SKM-1 (cell line): ENCODE results near the gene ACSL1.
"Not testable (repeated sequence)": the region's sequence is repeated elsewhere in the genome, so short reads cannot be mapped to it uniquely, and the experiment has no call there.

ENCODE experiments used
- DNase-seq: peaks from one replicate; lab custom pipeline; 2025; ENCODE audit not compliant: unreplicated experiment; lab: John Stamatoyannopoulos, UW

Gene ACSL1

DNA sequence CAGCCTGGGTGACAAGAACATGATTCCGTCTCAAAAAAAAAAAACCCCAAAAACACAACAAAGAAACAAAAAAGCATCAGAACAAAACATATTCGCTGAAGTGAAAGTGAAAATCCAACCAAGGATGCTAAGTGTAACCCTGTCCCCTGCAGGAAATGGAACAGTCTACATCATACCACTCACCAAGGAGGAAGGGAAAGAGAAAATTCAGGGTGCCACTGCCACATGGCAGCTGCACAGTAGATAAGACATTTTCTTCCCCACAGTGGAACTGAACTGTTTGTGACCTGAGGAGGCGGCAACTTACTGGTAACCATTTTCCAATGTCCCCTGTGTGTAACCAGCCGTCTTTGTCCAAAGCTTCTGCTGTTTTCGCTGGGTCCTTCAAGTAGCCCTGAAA, 63.7 kb downstream of the ACSL1 start:
- no peak for DNase-seq

DNA sequence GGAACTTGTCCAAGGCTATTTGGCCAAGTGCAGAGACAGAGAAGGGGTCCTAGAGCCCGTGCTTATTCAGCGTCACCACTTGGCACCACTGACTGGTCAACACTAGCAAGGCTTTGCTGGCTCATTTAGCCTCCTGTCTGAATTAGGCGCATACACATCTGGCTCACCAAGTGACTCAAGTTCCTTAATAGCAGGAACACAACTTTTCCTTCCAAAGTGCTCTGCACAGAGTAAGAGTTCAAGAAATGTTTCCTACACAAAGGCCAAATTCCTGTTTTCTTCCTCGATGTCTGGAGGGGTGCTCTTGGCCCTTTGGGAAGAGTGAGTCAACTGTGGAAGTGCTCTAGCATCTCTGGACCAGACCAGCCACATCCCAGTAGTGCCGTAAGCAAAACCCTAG, 65.1 kb downstream of the ACSL1 start:
- no peak for DNase-seq

DNA sequence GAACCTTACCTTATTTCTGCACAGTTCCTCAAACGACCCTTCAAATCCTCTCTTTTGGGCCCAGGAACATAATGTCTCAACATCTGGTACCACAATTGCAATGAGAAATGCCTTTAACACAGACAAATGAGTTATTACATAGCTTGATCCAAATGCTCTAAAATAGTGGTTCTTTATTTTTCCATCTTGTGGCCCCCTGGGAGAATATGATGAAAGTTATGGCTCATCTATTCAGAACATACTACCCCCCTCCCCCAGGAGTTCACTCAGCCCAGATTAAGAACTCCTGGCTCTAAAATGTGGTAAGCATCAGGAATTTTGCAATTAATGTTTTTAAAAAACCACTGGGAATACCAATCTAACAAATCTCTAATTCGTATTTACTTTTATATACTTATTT, 68.0 kb downstream of the ACSL1 start:
- DNase-seq, result no peak

DNA sequence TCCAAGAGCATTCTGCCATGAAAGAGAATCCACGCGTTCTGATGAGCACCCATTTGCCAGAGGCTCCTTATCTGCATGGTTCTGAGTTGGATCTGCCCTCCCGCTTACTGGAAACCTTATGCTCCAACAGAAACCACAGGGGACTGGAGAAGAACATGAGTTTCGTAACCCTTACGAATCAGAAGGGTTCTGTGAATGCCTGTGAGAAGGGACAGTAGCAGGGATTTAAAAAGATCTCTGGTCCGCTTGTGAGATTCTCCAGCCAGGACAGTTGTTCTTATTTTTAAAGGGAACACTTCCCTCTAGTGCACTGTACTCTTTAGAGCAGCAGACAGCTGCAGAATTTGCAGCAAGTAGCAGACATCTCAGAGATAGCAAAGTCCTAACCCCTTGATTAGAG, 69.4 kb downstream of the ACSL1 start:
- no peak for DNase-seq

DNA sequence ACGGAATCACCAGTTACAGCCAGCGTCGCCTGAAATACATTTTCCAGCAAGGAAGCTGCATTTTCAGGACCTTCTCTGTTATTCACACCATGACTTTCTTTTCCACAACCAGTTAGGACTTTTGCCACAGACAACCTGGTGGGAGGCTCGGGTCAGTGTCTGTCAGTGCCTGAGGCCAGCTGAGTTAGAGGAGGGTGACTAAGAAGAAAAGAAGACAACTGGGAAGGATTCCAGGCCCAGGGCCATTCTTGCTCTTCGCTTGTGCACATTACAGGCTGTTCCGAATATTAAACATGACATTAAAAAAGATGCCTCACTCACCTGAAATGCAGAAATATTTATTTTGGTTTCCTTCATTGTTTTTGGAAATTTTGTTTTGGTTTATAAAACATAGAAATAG, 70.5 kb downstream of the ACSL1 start:
- no peak for DNase-seq

DNA sequence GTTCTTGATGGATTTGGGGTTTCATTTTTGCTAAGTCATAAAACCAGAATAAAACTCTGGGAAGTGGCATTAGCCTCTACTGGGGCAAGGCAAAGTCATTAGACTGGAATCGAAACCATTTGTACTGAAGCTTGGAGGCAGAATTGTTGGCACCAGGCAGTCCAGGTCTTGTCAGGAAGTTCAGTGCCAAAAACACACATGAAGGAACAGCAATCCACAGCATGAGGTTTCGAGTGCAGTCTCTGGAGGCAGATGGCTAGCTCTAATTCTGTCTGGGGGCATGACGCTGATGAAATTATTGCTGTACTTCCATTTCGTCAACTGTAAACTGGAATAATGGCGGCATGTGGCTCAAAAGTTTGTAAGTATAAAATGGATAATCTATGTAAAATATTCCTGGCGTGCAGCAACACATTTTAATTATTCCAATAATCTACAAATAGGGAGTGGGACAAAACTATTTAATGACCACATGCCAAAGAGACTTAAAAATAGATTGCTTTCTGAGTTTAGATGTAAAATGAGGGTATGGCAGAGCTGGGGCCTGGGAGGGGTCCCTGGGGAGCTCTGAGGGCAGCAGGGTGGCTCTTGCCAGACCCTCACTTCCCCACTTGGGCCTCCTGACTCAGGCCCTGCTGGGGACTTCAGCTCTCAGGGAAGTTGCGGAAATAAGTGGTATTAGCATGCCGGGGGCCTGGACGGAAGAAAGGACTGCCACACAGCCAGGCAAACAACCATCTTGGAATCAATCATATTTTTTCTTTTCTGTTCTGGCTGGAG, 73.1 kb downstream of the ACSL1 start:
- DNase-seq, result no peak

GRCh38 chr4:184751585-184751956, 74.2 kb downstream of the ACSL1 start:
- DNase-seq, result no peak

DNA sequence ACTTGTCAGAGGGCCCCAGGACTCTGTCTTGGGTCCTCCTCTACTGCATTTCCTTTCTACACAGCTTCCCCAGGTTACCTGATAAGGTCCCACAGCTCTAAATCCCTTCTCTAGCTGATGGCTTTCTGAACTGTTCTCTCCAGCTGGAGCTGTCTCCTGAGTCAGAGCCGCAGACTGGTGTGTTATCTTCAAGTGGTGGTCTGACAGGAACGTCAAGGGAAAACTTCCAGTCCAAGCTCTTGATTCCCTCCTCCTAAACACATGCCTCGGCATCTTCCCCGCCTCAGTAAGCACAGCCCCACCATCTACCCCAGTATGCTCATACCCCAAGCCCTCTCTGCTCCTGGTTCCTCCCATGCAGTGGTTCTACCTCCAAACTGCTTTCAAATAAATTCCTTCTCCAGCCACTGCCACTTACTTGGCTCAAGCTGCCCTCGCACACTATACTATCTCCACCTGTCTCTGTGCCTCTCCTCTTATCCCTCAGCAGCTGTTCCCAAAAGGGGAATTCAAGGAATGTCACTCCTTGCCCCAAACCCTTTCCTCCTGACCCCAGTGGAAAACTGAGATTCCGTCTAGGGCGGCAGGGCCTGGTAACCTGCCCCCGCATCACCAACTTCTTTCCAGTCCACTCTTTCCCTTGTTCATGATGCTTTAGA, 74.7 kb downstream of the ACSL1 start:
- DNase-seq, result no peak

DNA sequence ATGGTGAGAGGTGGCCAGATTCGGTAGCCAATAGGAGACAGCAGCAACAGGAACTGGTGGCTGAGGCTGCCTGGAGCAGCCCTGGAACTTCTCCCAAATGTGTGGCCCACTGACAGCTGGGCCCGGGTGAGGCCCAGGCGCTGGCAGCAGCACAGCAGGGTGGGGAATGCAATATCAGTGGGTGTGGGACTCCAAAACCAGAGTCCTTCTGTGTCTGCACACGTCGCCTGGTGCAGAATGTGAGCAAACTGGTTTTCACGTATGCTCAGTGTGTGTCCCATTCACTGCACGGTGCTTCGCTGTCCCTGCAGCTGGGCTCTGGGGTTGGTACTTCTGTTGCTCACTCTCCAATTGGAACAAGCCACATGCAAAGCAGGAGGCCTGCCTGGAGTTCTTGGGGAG, 77.5 kb downstream of the ACSL1 start:
- DNase-seq, result no peak

GRCh38 chr4:184747034-184747830, 78.5 kb downstream of the ACSL1 start:
- DNase-seq, result no peak

DNA sequence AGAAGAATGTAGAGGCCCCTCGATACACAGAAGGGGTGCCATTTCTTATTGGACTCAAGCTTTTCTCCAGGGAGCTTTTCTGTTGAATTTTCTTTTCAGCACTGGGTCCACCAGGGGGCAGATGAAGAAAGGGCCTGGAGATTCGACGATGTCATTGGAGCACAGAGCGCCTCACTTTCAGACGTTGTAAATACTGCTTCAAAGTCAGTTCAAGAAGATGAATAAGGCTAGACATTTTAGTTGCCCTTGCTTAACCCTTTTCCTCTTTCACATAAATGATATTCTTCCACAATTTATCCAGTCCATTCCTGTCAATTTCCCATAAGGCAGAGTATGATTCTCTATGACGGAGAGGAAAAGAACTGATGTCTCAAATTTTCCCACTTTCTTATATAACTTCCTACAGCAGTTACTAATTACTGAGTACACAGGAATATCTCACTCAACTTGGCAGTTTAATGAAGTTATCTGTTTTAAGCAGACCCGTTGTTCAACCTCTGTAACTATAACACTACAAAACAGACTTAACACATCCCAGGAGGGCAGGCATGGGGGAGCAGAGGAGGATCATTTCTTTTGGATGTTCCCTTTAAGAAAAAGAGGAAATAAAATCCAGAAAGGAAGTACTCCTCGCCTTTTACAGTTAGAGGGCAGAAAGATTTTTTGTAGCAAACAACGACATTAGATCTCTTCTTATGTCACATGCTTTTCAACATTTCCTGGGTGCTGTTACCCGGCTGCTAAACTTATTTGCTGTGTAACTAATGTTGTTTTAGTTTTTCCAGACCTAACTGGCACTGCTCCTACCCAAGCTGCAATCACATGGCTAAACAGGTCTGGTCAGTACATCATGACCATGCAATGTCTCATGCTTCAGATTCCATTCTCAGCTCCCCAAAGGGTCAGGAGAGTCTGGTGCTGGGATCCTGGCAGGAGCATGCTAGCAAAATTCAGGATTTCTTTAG, 79.7 kb downstream of the ACSL1 start:
- peak; percentile 90 for DNase-seq

GRCh38 chr4:184744236-184744635, 81.5 kb downstream of the ACSL1 start:
- DNase-seq, result no peak

DNA sequence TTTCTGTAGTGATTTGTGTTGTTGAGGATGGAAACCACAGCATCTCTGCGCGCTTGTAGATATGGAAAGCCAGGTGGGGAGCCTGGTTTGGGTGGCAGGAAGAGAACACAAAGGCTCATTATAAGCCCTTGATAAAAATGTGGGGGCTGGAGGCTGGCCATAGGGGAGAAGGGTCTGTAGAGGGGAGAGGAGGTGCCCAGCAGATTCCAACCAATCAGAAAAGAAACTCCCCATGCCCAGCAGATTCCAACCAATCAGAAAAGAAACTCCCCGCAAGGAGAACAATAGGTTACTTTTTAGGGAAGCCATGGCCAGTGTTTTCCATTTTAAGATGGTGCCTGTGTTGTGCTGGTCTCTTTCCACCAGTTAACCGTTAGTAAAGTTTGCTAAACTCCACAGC, 82.1 kb downstream of the ACSL1 start:
- no peak for DNase-seq

DNA sequence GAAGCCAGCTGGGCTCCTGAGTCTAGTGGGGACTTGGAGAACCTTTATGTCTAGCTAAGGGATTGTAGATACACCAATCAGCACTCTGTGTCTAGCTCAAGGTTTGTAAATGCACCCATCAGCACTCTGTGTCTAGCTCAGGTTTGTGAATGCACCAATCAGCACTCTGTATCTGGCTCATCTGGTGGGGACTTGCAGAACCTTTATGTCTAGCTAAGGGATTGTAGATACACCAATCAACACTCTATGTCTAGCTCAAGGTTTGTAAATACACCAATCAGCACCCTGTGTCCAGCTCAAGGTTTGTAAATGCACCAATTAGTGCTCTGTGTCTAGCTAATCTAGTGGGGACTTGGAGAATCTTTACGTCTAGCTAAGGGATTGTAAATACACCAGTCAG, 84.1 kb downstream of the ACSL1 start:
- not testable (repeated sequence) for DNase-seq

GRCh38 chr4:184740980-184741391, 84.8 kb downstream of the ACSL1 start:
- DNase-seq, result no peak

DNA sequence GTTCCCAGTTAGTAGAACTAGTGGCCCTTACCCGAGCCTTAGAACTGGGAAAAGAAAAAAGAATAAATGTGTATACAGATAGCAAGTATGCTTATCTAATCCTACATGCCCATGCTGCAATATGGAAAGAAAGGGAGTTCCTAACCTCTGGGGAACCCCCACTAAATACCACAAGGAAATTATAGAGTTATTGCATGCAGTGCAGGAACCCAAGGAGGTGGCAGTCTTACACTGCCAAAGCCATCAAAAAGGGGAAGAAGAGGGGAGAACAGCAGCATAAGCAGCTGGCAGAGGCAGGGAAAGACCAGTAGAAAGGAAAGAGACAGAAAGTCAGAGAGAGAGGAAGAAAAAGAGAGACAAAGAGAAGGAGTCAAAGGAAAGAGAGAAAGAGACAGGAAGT, 86.2 kb downstream of the ACSL1 start:
- DNase-seq, result not testable (repeated sequence)

DNA sequence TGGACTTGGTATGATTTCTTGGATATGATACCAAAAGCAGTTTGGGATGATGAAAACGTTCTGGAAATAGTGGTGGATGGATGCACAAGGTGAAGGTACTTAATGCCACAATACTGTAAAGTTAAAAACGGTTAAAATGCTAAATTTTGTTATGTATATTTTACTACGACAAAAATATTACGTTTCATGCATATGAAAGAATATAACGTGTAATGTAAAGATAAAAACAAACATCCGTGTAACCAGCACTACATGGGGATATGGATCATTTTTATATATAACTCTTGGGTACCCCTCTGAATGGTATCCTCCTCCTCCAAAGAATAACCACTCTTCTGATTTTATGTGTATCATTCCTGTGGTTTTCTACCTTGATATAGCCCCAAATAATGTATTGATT, 91.0 kb downstream of the ACSL1 start:
- DNase-seq, result no peak

- peak; percentile 99 for DNase-seq
These were observed 91.9 kb downstream of the ACSL1 start, which contains the start of gene CENPU for GRCh38 chr4:184733654-184734524. TSS of gene CENPU (minus strand) at chr4:184734096. CDS start at chr4:184734062, 34 bp downstream.

DNA sequence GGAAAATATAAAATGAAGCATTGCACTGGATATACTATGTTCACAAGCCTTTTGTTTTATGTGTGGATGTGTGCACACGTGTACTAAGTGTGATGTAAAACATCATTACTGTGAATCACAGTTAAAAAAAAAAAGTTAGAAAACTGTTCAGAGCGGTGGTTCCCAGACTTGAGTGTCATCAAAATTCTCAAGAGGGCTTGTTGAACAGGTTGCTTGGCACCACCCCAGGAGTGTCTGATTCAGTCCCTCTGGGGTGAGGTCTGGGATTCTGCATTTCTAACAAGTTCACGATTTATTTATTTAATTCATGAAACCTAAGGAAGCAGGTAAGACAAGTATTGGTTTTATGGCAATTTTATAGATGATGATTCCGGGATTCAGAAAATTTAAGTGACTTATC, 93.6 kb downstream of the ACSL1 start:
- DNase-seq, result no peak

- DNase-seq, result no peak
These were observed 94.7 kb downstream of the ACSL1 start for GRCh38 chr4:184731056-184731455.
